WTC11 (cell line): Measurements from ENCODE around the gene TEKT3. TPM values are rescaled to one million over a fixed set of nuclear protein-coding genes. Genes with fewer than 3 reads are reported as not detected.

Experiments used
- ATAC-seq: fragments of 200-7000 bp; cut with Tn5 transposase; 2 replicates; pipeline ENCODE4 v1.10.0; 2021; ENCODE audit warnings: mild to moderate bottlenecking, moderate library complexity
- CTCF ChIA-PET: fragments of 300-600 bp; sonication (Branson Sonifier 250); formaldehyde crosslinking; loops from one replicate; lab custom pipeline; 2021; ENCODE audit warnings: antibody characterized with exemption; lab: Charles Lee
- POLR2A ChIA-PET: fragments of 350-600 bp; sonication (Branson Sonifier 250); formaldehyde crosslinking; loops from one replicate; lab custom pipeline; 2021; ENCODE audit warnings: antibody characterized with exemption; lab: Charles Lee
- DNase-seq: peaks from one replicate; pipeline ENCODE4 v3.0.0; 2021; ENCODE audit warnings: low spot score
- H3K27ac Mint-ChIP-seq: 2 replicates; pipeline ENCODE4 v1.8.0; 2021; ENCODE audit warnings: mixed read lengths
- H3K27me3 Mint-ChIP-seq: 2 replicates; pipeline ENCODE4 v1.8.0; 2021; ENCODE audit warnings: low read depth, mild to moderate bottlenecking, moderate library complexity, mixed read lengths
- H3K36me3 Mint-ChIP-seq: 2 replicates; pipeline ENCODE4 v1.8.0; 2021; ENCODE audit warnings: mixed read lengths
- H3K4me1 Mint-ChIP-seq: 2 replicates; pipeline ENCODE4 v1.8.0; 2022; ENCODE audit warnings: mixed read lengths
- H3K4me3 Mint-ChIP-seq: 2 replicates; pipeline ENCODE4 v1.8.0; 2021; ENCODE audit warnings: mild to moderate bottlenecking, moderate library complexity, mixed read lengths
- H3K9me3 Mint-ChIP-seq: 2 replicates; pipeline ENCODE4 v1.8.0; 2021; ENCODE audit warnings: mixed read lengths
- ATF1 ChIP-seq: sonication (generic); formaldehyde crosslinking; IDR thresholded peaks from 2 replicates; pipeline ENCODE4 v1.8.1; 2023; ENCODE audit warnings: mild to moderate bottlenecking, moderate library complexity, missing genetic modification reagents
- CBFB ChIP-seq: sonication (generic); formaldehyde crosslinking; IDR thresholded peaks from 2 replicates; pipeline ENCODE4 v1.8.1; 2022; ENCODE audit warnings: mild to moderate bottlenecking, low read depth, missing genetic modification reagents
- FOXK1 ChIP-seq: sonication (generic); formaldehyde crosslinking; IDR thresholded peaks from 2 replicates; pipeline ENCODE4 v1.8.0; 2022; ENCODE audit warnings: mild to moderate bottlenecking, moderate library complexity, missing genetic modification reagents
- GABPB1 ChIP-seq: sonication (generic); formaldehyde crosslinking; IDR thresholded peaks from 2 replicates; pipeline ENCODE4 v1.8.1; 2023; ENCODE audit warnings: mild to moderate bottlenecking, missing genetic modification reagents
- JAZF1 ChIP-seq: fragments of 250-450 bp; sonication (Bioruptor Pico); IDR thresholded peaks from 2 replicates; pipeline ENCODE4 v1.9.0; 2021; ENCODE audit warnings: moderate library complexity, mild to moderate bottlenecking, inconsistent platforms
- JUN ChIP-seq: sonication (generic); formaldehyde crosslinking; IDR thresholded peaks from 2 replicates; pipeline ENCODE4 v1.8.0; 2023; ENCODE audit warnings: mild to moderate bottlenecking, missing genetic modification reagents
- MYBL2 ChIP-seq: sonication (generic); formaldehyde crosslinking; IDR thresholded peaks from 2 replicates; pipeline ENCODE4 v1.8.1; 2023; ENCODE audit warnings: mild to moderate bottlenecking, moderate library complexity, missing genetic modification reagents
- NFATC4 ChIP-seq: fragments of 250-450 bp; sonication (Bioruptor Pico); IDR thresholded peaks from 2 replicates; pipeline ENCODE4 v1.9.0; 2021; ENCODE audit warnings: mild to moderate bottlenecking
- NFE2L1 ChIP-seq: sonication (generic); formaldehyde crosslinking; IDR thresholded peaks from 2 replicates; pipeline ENCODE4 v1.8.1; 2023; ENCODE audit warnings: missing genetic modification reagents
- NFYB ChIP-seq: sonication (generic); formaldehyde crosslinking; conservative IDR thresholded peaks from 2 replicates; pipeline ENCODE4 v1.8.0; 2022; ENCODE audit warnings: low read depth, missing genetic modification reagents
- SMAD3 ChIP-seq: sonication (generic); formaldehyde crosslinking; IDR thresholded peaks from 2 replicates; pipeline ENCODE4 v1.8.0; 2022; ENCODE audit warnings: missing genetic modification reagents, mild to moderate bottlenecking, borderline replicate concordance
- ZNF317 ChIP-seq: sonication (generic); formaldehyde crosslinking; IDR thresholded peaks from 2 replicates; pipeline ENCODE4 v1.8.1; 2023; ENCODE audit warnings: low read depth, mild to moderate bottlenecking, moderate library complexity, missing genetic modification reagents, borderline replicate concordance
- total RNA-seq: library from RNA; stranded (reverse); gene quantifications from 3 replicates; pipeline ENCODE4 v1.2.3, GENCODE V29; 2021
- TF ChIP-seq, protein P1 (sequence below): sonication (generic); formaldehyde crosslinking; IDR thresholded peaks from 2 replicates; pipeline ENCODE4 v1.8.0; 2023; ENCODE audit warnings: mild to moderate bottlenecking, missing genetic modification reagents
- TF ChIP-seq, protein P2 (sequence below): sonication (generic); formaldehyde crosslinking; IDR thresholded peaks from 2 replicates; pipeline ENCODE4 v1.8.1; 2022; ENCODE audit warnings: missing genetic modification reagents, borderline replicate concordance
- TF ChIP-seq, protein P3 (sequence below): sonication (generic); formaldehyde crosslinking; IDR thresholded peaks from 2 replicates; pipeline ENCODE4 v1.8.0; 2022; ENCODE audit warnings: mild to moderate bottlenecking, missing genetic modification reagents
- TF ChIP-seq, protein P4 (sequence below): fragments of 250-450 bp; sonication (Bioruptor Pico); conservative IDR thresholded peaks from 2 replicates; pipeline ENCODE4 v1.9.0; 2021; ENCODE audit warnings: mild to moderate bottlenecking
- TF ChIP-seq, protein P5 (sequence below): fragments of 250-450 bp; sonication (Bioruptor Pico); IDR thresholded peaks from 2 replicates; pipeline ENCODE4 v1.9.0; 2021; ENCODE audit warnings: mild to moderate bottlenecking
- TF ChIP-seq, protein P6 (sequence below): sonication (generic); formaldehyde crosslinking; IDR thresholded peaks from 2 replicates; pipeline ENCODE4 v1.8.1; 2022; ENCODE audit warnings: low read depth, missing genetic modification reagents, borderline replicate concordance

The TEKT3 gene
- total RNA-seq, 1 experiment from 2014 or later = 3.1 TPM

DNA sequence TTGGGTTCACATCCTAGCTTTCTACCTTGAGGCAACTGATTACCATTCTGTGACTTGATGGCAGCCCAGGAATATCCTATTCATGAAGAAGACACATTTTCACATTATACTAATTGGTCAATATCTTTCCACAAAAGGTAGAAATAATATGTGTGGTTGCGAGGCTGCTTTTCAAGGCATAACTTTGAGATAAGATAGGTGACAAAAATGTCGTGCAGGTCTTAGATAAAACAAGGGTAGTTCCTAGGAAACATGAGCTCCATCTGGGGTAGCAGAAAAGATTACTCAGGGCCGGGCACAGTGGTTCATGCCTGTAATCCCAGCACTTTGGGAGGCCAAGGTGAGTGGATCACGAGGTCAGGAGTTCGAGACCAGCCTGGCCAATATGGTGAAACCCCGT lies 22.3 kb upstream of the TEKT3 start:
- DNase-seq (no peak), ATAC-seq (no peak)
- Mint-ChIP-seq H3K9me3 (peaks cover 12% of the 10 kb centered on the region), H3K27ac (no peak overlapping the region), H3K27me3 (no peaks in the 10 kb centered on the region), H3K4me1 (no peaks in the 10 kb centered on the region), H3K36me3 (0 out of 2 replicates have a peak, but pooled peaks cover 3% of the 10 kb centered on the region), H3K4me3 (no peak overlapping the region)
- CTCF ChIA-PET = no interaction called here
- TF ChIP-seq JUN (CRISPR knock-in tag) (no peak), ZNF317 (CRISPR knock-in tag) (no peak)
- TF ChIP-seq, protein P1, sequence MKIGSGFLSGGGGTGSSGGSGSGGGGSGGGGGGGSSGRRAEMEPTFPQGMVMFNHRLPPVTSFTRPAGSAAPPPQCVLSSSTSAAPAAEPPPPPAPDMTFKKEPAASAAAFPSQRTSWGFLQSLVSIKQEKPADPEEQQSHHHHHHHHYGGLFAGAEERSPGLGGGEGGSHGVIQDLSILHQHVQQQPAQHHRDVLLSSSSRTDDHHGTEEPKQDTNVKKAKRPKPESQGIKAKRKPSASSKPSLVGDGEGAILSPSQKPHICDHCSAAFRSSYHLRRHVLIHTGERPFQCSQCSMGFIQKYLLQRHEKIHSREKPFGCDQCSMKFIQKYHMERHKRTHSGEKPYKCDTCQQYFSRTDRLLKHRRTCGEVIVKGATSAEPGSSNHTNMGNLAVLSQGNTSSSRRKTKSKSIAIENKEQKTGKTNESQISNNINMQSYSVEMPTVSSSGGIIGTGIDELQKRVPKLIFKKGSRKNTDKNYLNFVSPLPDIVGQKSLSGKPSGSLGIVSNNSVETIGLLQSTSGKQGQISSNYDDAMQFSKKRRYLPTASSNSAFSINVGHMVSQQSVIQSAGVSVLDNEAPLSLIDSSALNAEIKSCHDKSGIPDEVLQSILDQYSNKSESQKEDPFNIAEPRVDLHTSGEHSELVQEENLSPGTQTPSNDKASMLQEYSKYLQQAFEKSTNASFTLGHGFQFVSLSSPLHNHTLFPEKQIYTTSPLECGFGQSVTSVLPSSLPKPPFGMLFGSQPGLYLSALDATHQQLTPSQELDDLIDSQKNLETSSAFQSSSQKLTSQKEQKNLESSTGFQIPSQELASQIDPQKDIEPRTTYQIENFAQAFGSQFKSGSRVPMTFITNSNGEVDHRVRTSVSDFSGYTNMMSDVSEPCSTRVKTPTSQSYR = no peak
- TF ChIP-seq, protein P2, sequence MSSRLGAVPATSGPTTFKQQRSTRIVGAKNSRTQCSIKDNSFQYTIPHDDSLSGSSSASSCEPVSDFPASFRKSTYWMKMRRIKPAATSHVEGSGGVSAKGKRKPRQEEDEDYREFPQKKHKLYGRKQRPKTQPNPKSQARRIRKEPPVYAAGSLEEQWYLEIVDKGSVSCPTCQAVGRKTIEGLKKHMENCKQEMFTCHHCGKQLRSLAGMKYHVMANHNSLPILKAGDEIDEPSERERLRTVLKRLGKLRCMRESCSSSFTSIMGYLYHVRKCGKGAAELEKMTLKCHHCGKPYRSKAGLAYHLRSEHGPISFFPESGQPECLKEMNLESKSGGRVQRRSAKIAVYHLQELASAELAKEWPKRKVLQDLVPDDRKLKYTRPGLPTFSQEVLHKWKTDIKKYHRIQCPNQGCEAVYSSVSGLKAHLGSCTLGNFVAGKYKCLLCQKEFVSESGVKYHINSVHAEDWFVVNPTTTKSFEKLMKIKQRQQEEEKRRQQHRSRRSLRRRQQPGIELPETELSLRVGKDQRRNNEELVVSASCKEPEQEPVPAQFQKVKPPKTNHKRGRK (CRISPR knock-in tag) = no peak
- POLR2A ChIA-PET = no interaction called here

DNA sequence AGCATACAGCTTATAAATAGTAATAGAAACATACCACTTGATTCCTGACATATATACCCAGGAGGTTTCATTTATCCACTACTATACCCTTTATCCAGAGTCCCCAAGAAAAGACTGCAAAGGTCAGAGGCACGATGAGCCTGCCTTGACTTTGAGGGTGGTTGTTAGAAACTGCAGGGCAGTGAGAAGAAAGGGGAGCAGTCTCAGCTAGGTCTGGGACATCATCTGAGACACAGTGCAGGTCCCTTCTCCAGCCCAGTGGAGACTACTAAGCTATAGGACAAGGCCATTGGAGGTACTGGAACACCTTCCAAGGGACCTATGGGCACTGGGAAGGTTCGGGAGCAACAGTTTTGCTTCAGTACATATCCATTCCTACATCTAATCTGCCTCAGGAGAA lies 20.2 kb upstream of the TEKT3 start:
- H3K27me3 Mint-ChIP-seq = peaks cover 11% of the 10 kb centered on the region
- peaks cover 9% of the 10 kb centered on the region for H3K9me3 Mint-ChIP-seq
- ChIA-PET CTCF (no interaction called here), POLR2A (no interaction called here)
- 0 out of 2 replicates have a peak, but pooled peaks cover 1% of the 10 kb centered on the region for H3K36me3 Mint-ChIP-seq
- DNase-seq = no peak
- no peak overlapping the region for H3K27ac Mint-ChIP-seq
- TF ChIP-seq CBFB (no peak), NFYB (CRISPR knock-in tag) (no peak), NFE2L1 (no peak), GABPB1 (CRISPR knock-in tag) (no peak), JAZF1 (CRISPR knock-in tag) (no peak)
- TF ChIP-seq, protein P3, sequence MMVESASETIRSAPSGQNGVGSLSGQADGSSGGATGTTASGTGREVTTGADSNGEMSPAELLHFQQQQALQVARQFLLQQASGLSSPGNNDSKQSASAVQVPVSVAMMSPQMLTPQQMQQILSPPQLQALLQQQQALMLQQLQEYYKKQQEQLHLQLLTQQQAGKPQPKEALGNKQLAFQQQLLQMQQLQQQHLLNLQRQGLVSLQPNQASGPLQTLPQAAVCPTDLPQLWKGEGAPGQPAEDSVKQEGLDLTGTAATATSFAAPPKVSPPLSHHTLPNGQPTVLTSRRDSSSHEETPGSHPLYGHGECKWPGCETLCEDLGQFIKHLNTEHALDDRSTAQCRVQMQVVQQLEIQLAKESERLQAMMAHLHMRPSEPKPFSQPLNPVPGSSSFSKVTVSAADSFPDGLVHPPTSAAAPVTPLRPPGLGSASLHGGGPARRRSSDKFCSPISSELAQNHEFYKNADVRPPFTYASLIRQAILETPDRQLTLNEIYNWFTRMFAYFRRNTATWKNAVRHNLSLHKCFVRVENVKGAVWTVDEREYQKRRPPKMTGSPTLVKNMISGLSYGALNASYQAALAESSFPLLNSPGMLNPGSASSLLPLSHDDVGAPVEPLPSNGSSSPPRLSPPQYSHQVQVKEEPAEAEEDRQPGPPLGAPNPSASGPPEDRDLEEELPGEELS (CRISPR knock-in tag) = no peak
- TF ChIP-seq, protein P4, sequence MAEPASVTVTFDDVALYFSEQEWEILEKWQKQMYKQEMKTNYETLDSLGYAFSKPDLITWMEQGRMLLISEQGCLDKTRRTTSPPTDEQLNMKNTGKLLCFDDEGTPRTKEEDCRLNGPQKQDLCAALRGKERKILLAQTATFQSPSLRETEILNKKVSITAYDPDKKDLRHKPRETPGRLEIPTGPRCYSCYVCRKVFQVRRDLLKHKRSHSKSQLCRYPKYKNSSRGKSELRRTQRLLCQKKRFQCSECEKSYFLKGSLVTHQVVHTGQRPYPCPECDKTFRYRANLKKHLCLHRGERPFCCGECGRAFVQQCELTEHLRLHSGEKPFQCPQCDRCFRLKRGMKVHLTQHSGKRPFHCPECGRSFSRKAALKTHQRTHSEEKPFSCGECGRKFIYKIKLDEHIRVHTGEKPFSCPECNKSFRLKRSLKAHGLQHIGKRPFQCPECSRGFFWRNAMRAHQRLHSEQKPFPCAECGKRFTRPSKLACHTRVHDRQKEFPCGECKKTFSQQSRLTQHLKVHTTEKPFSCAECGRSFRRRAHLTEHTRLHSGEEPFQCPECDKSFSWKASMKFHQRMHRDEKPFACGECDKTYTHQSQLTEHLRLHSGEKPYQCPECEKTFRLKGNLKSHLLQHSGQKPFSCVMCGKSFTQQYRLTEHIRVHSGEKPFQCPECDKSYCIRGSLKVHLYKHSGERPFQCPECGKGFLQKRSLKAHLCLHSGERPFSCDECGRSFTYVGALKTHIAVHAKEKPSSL (CRISPR knock-in tag) = no peak
- ATAC-seq = no peak
- H3K4me3 Mint-ChIP-seq = no peak overlapping the region
- H3K4me1 Mint-ChIP-seq = no peaks in the 10 kb centered on the region

DNA sequence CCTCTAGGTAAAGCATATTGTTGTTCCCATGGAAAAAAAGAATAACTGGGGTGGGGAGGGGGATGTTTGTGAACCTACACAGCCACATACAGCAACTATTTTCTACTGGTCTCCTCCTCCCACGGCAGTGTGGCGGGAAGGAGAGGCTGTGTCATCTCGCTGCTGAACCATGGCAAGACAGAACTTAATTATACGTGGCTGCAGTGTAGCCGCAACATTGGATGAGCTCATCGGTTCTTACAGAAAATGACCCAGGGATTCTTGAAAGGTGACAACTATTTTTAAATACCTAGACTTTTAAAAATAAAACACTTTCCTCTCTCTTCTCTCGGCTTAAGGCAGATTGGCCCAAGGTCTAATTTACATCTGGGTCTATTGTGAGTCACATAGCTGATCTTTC lies 19.8 kb upstream of the TEKT3 start:
- no peak for DNase-seq
- POLR2A ChIA-PET = no interaction called here
- Mint-ChIP-seq H3K9me3 (peaks cover 5% of the 10 kb centered on the region), H3K4me3 (no peak overlapping the region), H3K27ac (no peak overlapping the region), H3K36me3 (no peaks in the 10 kb centered on the region), H3K27me3 (peaks cover 13% of the 10 kb centered on the region), H3K4me1 (no peaks in the 10 kb centered on the region)
- CTCF ChIA-PET = no interaction called here
- no peak for ATAC-seq
- TF ChIP-seq FOXK1 (CRISPR knock-in tag) (no peak), MYBL2 (no peak), NFATC4 (CRISPR knock-in tag) (no peak), SMAD3 (CRISPR knock-in tag) (no peak), JUN (CRISPR knock-in tag) (no peak), ATF1 (CRISPR knock-in tag) (no peak)
- TF ChIP-seq, protein P5, sequence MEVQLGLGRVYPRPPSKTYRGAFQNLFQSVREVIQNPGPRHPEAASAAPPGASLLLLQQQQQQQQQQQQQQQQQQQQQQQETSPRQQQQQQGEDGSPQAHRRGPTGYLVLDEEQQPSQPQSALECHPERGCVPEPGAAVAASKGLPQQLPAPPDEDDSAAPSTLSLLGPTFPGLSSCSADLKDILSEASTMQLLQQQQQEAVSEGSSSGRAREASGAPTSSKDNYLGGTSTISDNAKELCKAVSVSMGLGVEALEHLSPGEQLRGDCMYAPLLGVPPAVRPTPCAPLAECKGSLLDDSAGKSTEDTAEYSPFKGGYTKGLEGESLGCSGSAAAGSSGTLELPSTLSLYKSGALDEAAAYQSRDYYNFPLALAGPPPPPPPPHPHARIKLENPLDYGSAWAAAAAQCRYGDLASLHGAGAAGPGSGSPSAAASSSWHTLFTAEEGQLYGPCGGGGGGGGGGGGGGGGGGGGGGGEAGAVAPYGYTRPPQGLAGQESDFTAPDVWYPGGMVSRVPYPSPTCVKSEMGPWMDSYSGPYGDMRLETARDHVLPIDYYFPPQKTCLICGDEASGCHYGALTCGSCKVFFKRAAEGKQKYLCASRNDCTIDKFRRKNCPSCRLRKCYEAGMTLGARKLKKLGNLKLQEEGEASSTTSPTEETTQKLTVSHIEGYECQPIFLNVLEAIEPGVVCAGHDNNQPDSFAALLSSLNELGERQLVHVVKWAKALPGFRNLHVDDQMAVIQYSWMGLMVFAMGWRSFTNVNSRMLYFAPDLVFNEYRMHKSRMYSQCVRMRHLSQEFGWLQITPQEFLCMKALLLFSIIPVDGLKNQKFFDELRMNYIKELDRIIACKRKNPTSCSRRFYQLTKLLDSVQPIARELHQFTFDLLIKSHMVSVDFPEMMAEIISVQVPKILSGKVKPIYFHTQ (CRISPR knock-in tag) = no peak
- TF ChIP-seq, protein P6, sequence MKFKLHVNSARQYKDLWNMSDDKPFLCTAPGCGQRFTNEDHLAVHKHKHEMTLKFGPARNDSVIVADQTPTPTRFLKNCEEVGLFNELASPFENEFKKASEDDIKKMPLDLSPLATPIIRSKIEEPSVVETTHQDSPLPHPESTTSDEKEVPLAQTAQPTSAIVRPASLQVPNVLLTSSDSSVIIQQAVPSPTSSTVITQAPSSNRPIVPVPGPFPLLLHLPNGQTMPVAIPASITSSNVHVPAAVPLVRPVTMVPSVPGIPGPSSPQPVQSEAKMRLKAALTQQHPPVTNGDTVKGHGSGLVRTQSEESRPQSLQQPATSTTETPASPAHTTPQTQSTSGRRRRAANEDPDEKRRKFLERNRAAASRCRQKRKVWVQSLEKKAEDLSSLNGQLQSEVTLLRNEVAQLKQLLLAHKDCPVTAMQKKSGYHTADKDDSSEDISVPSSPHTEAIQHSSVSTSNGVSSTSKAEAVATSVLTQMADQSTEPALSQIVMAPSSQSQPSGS (CRISPR knock-in tag) = no peak
